Stimulated activated CD4-positive, alpha-beta T cell treated with anti-CD3 and anti-CD28 coated beads, Interleukin-12 subunit alpha, Interleukin-12 subunit beta, amount 100 ng/mL, for 48 hours (primary cell): ENCODE data around the gene ZNF362.

ENCODE experiments used
- DNase-seq, 3 donors: peaks; one replicate each; pipeline ENCODE4 v3.0.0-alpha.2; 2020; ENCODE audit warnings: low read depth in 2 of 3, low spot score in 1 of 3

ZNF362 gene

DNA sequence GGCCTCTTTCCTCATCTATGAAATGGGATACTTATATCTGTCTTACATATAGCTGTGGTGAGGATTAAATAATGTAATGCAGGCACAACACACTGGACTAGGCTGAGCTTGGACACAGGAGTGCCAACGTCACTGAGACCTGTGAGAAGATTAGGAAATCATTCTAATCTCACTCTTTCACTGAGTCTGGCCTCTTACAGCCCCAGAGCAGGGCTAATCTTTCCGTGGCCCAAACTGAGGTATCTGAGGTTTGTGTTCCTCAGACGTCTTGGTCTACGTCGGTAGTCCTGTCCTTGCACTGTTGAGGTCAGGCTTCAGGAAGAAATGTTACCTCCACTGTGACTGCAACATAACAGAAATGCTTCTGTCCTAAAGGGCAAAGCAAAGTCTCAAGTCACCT is 87.2 kb downstream of the ZNF362 start:
- DNase-seq, result no peak

- no peak for DNase-seq
Measured at GRCh38 chr1:33344896-33345560, 88.7 kb downstream of the ZNF362 start.

- DNase-seq, result no peak
Measured at GRCh38 chr1:33346533-33346926, 90.2 kb downstream of the ZNF362 start.

GRCh38 chr1:33346927-33347649 is 90.8 kb downstream of the ZNF362 start:
- DNase-seq, result no peak

GRCh38 chr1:33347650-33347992 is 91.3 kb downstream of the ZNF362 start:
- DNase-seq, result no peak

DNA sequence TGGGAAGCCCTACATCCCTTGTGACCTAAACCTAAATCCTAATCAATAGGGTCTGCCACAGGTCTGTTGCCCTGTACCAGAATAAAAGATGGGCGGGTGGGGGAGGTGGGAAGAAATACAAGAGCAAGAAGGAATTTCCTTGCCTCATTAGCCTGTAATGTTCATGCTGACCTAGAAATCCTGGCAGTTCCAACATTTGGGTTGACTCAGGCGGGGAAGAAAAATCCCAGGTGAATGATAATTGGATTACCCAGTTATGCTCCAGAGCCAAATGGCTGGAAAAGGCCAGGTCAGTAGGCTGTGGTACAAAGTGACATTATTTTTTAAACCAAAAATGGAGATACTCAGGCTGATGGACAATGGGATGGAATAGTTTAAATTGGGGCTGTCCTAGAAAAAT is 91.9 kb downstream of the ZNF362 start:
- DNase-seq, result no peak

DNA sequence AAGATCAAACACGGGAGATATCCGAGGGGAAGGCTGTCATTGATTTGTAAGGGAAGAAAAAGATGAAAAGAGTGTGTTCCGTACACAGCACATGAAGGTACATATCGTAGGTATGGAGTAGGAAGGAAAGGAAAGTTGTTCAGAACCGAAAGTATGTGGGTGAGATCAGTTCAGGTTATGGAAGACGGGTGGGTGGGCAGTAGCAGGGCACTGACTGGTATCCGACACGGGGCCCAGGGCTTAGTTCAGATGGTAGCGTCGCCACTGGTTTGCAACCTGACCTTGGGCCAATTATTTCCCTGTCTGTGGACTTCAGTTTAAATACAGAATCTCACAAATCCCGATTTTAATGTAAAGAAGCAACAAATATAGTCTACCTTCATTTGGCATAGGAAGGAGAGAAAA is 92.4 kb downstream of the ZNF362 start:
- DNase-seq, result peak in 2 of 3 donors; percentile 8 to 10

DNA sequence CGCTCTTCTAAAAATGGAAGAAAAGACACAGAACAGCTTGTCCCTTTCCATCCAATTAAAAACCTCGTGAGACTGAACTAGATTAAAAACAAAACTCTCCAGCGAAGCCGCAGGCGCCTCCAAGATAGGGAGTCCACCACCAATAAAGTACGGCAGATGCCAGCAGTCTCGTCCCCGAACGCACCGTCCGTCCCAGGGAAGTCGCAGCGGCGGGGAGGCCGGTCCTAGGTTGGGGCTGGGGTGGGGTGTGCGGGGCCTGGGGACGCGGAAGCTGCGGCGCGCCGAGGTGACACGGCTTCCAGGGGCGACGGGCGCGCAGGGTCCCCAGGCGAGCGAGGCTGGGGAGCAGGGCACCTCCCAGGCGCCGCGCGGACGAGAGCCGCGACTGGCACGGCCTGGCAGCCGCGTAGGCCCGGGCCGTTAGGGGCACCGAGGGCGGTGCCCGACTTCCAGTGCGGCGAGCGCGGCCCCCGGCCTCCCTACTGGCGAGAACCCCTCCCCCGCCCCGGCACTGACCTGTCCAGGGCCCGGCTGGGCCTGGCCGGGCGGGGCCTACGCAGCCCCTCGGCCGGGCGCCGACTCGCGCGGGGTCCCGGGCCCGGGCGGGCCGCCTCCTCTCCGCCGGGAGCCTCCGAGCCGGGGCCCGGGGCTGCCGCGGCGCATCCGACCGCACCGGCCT is 92.9 kb downstream of the ZNF362 start:
- peak; percentile 25 to 45 (median 28) for DNase-seq

DNA sequence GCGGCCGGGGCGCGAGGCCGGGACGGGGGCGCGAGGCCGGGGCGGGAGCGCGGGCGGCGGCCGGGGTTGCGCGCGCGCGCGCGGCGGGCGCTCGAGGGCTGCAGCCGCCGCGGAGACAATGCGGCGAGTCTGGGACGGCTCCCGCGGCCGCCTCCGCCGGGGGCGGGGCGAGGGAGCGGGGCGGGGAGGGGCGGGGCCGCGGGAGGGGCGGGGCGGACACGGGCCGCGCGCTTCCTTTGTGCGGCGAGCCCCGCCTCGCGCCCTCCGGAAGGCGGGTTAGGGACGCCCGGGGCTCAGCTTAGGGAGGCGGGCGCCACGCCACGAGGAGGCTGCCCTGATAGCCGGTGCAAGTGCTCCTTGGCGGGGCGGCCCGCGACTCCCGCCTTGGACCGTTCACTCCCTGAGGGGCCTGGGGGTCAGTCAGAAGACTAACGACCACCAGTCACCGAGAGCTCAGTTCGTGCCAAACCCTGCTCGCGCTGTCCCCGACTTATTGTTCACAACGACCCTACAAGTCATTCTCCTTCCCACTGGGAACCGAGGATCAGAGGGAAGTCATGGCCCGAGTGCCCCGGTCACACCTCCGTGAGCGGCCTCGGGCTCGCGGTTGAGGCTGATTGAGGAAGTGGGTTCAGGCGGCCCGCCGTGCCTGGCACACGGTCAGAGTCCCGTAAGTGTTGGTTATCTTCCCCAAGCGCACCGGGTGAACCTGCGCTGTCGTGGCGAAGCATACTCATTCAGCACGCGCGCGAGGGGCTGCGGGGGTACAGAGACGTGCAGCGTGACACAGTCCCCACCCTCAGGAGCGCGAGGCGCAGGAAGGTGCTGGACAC is 93.7 kb downstream of the ZNF362 start:
- peak; percentile 56 to 73 (median 59) for DNase-seq
